IMR-90 (cell line): ENCODE data around the gene DNAJC27. TPM values are rescaled to one million over a fixed set of nuclear protein-coding genes. Genes with fewer than 3 reads are reported as not detected.

Experiments
- ATAC-seq: fragments of 200-7000 bp; cut with Tn5 transposase; 2 replicates; pipeline ENCODE4 v1.9.1; 2020; ENCODE audit warnings: low read depth, mild to moderate bottlenecking, moderate library complexity
- BruUV-seq: library from RNA; stranded (reverse); fragments of 400-500 nt; replicated peaks from 2 replicates; lab custom pipeline; 2021; lab: Mats Ljungman, UMichigan
- CTCF ChIA-PET: fragments of 300-600 bp; formaldehyde crosslinking; extraction: SDS; loops from one replicate; lab custom pipeline; 2021; ENCODE audit warnings: antibody characterized with exemption; lab: Yijun Ruan, JAX
- POLR2A ChIA-PET: fragments of 300-600 bp; sonication (Branson Sonifier 250); formaldehyde crosslinking; loops from one replicate; lab custom pipeline; 2022; ENCODE audit warnings: antibody characterized with exemption; ENCODE audit not compliant: unreplicated experiment; lab: Charles Lee
- DNase-seq: peaks from one replicate; pipeline ENCODE4 v3.0.0; 2013
- H2AFZ ChIP-seq: replicated peaks from 2 replicates; pipeline ENCODE3; 2013; ENCODE audit warnings: low read length, mild to moderate bottlenecking; ENCODE audit not compliant: poor library complexity
- H2AK5ac ChIP-seq: 2 replicates; pipeline ENCODE4 v1.6.1; 2013; ENCODE audit warnings: low read depth, low read length, inconsistent platforms
- H2AK9ac ChIP-seq: replicated peaks from 2 replicates; pipeline ENCODE3; 2013; ENCODE audit warnings: mild to moderate bottlenecking, low read depth, low read length, moderate library complexity; ENCODE audit not compliant: poor library complexity
- H2BK120ac ChIP-seq: 2 replicates; pipeline ENCODE4 v1.6.1; 2013; ENCODE audit warnings: low read depth, low read length, inconsistent platforms
- H2BK15ac ChIP-seq: 3 replicates; pipeline ENCODE4 v1.6.1; 2013; ENCODE audit warnings: low read depth, low read length, inconsistent platforms
- H2BK20ac ChIP-seq: 2 replicates; pipeline ENCODE4 v1.6.1; 2013; ENCODE audit warnings: low read depth, mild to moderate bottlenecking, inconsistent platforms, low read length, moderate library complexity
- H2BK5ac ChIP-seq: 2 replicates; pipeline ENCODE4 v1.6.1; 2013; ENCODE audit warnings: mild to moderate bottlenecking, low read depth, low read length, inconsistent platforms; ENCODE audit not compliant: poor library complexity, severe bottlenecking
- H3K14ac ChIP-seq: replicated peaks from 2 replicates; pipeline ENCODE4 v1.6.1; 2013; ENCODE audit warnings: low read depth, low read length, inconsistent platforms
- H3K18ac ChIP-seq: 2 replicates; pipeline ENCODE4 v1.6.1; 2013; ENCODE audit warnings: low read depth, low read length, control low read depth
- H3K23ac ChIP-seq: 2 replicates; pipeline ENCODE4 v1.6.1; 2013; ENCODE audit warnings: low read depth, low read length, inconsistent platforms
- H3K27ac ChIP-seq: 2 replicates; pipeline ENCODE4 v1.5.1; 2013; ENCODE audit warnings: mild to moderate bottlenecking, control low read depth, low read length; ENCODE audit not compliant: insufficient read depth
- H3K27me3 ChIP-seq: 2 replicates; pipeline ENCODE4 v1.6.1; 2013; ENCODE audit warnings: low read length; ENCODE audit not compliant: control insufficient read depth, insufficient read depth
- H3K36me3 ChIP-seq: 2 replicates; pipeline ENCODE4 v1.6.1; 2013; ENCODE audit warnings: low read length, mixed read lengths; ENCODE audit not compliant: control insufficient read depth, insufficient read depth
- H3K4ac ChIP-seq: 2 replicates; pipeline ENCODE4 v1.6.1; 2013; ENCODE audit warnings: low read depth, low read length, inconsistent platforms
- H3K4me1 ChIP-seq: 2 replicates; pipeline ENCODE4 v1.6.1; 2013; ENCODE audit warnings: low read length, mixed read lengths; ENCODE audit not compliant: control insufficient read depth, insufficient read depth
- H3K4me2 ChIP-seq: 2 replicates; pipeline ENCODE4 v1.6.1; 2013; ENCODE audit warnings: low read depth, mild to moderate bottlenecking, control low read depth, low read length, moderate library complexity
- H3K4me3 ChIP-seq: 2 replicates; pipeline ENCODE4 v1.5.1; 2013; ENCODE audit warnings: low read depth, mild to moderate bottlenecking, control low read depth, low read length, moderate library complexity; ENCODE audit not compliant: insufficient read depth
- H3K56ac ChIP-seq: 2 replicates; pipeline ENCODE4 v1.6.1; 2013; ENCODE audit warnings: low read length, inconsistent platforms; ENCODE audit not compliant: insufficient read depth; ENCODE audit errors: extremely low read depth
- H3K79me1 ChIP-seq, 2 experiments: 2 replicates each; pipeline ENCODE4 v1.6.1; 2013; ENCODE audit warnings: low read length in 2 of 2, inconsistent platforms in 1 of 2, low read depth in 1 of 2
- H3K9ac ChIP-seq: 2 replicates; pipeline ENCODE4 v1.6.1; 2013; ENCODE audit warnings: low read depth, low read length, control low read depth
- H3K9me1 ChIP-seq: 2 replicates; pipeline ENCODE4 v1.6.1; 2013; ENCODE audit warnings: low read length, inconsistent platforms; ENCODE audit not compliant: insufficient read depth
- H3K9me3 ChIP-seq: 2 replicates; pipeline ENCODE4 v1.6.1; 2013; ENCODE audit warnings: low read length; ENCODE audit not compliant: control insufficient read depth, insufficient read depth
- H4K20me1 ChIP-seq: 2 replicates; pipeline ENCODE4 v1.6.1; 2013; ENCODE audit warnings: low read length, inconsistent platforms; ENCODE audit not compliant: insufficient read depth
- H4K5ac ChIP-seq: 2 replicates; pipeline ENCODE4 v1.6.1; 2013; ENCODE audit warnings: mild to moderate bottlenecking, low read depth, low read length, control low read depth
- H4K8ac ChIP-seq, 2 experiments: 2 replicates each; pipeline ENCODE4 v1.6.1; 2013; ENCODE audit warnings: low read depth in 2 of 2, low read length in 2 of 2, control low read depth in 1 of 2, inconsistent platforms in 1 of 2
- H4K91ac ChIP-seq: 2 replicates; pipeline ENCODE4 v1.6.1; 2013; ENCODE audit warnings: low read depth, low read length, inconsistent platforms; ENCODE audit not compliant: insufficient read depth
- BHLHE40 ChIP-seq: fragments of 150-350 bp; IDR thresholded peaks from 2 replicates; pipeline ENCODE4 v1.6.1; 2016; ENCODE audit warnings: mild to moderate bottlenecking, low read depth, low read length
- CEBPB ChIP-seq: IDR thresholded peaks from 2 replicates; pipeline ENCODE4 v1.6.1; 2012; ENCODE audit warnings: low read depth, low read length, improper control_type of control experiment
- CHD1 ChIP-seq: IDR thresholded peaks from 2 replicates; pipeline ENCODE4 v1.6.1; 2012; ENCODE audit warnings: low read depth, low read length, improper control_type of control experiment
- CTCF ChIP-seq: conservative IDR thresholded peaks from 2 replicates; pipeline ENCODE4 v1.5.1; 2012; ENCODE audit warnings: mild to moderate bottlenecking, low read depth, low read length, improper control_type of control experiment
- ELK1 ChIP-seq: fragments of 150-350 bp; IDR thresholded peaks from 2 replicates; pipeline ENCODE4 v1.6.1; 2016; ENCODE audit warnings: low read depth, mild to moderate bottlenecking, low read length, moderate library complexity, borderline replicate concordance
- FOS ChIP-seq: fragments of 150-350 bp; IDR thresholded peaks from 2 replicates; pipeline ENCODE4 v1.6.1; 2016; ENCODE audit warnings: low read depth, low read length
- MAFK ChIP-seq: IDR thresholded peaks from 2 replicates; pipeline ENCODE4 v1.6.1; 2012; ENCODE audit warnings: low read depth, low read length, improper control_type of control experiment
- MAZ ChIP-seq: IDR thresholded peaks from 2 replicates; pipeline ENCODE4 v1.6.1; 2012; ENCODE audit warnings: low read depth, mild to moderate bottlenecking, low read length, improper control_type of control experiment, moderate library complexity, borderline replicate concordance
- NFE2L2 ChIP-seq: fragments of 150-350 bp; IDR thresholded peaks from 2 replicates; pipeline ENCODE4 v1.6.1; 2016; ENCODE audit warnings: low read depth, mild to moderate bottlenecking, low read length
- RAD21 ChIP-seq: IDR thresholded peaks from 2 replicates; pipeline ENCODE4 v1.6.1; 2012; ENCODE audit warnings: low read length, improper control_type of control experiment
- RCOR1 ChIP-seq: IDR thresholded peaks from 2 replicates; pipeline ENCODE4 v1.6.1; 2012; ENCODE audit warnings: mild to moderate bottlenecking, low read length, improper control_type of control experiment; ENCODE audit not compliant: insufficient replicate concordance
- RFX5 ChIP-seq: IDR thresholded peaks from 2 replicates; pipeline ENCODE4 v1.8.0; 2012; ENCODE audit warnings: low read depth, mild to moderate bottlenecking, low read length, moderate library complexity
- USF2 ChIP-seq: fragments of 150-350 bp; IDR thresholded peaks from 2 replicates; pipeline ENCODE4 v1.6.1; 2017; ENCODE audit warnings: mild to moderate bottlenecking, antibody characterized with exemption, low read length, low read depth
- WGBS, 2 experiments: methylation state at CpG; one replicate each; pipeline versions ENCODE4 v1.1.5 to v1.1.7; 2013; ENCODE audit warnings: missing lambda C conversion rate in 2 of 2; ENCODE audit not compliant: insufficient read length in 1 of 2; ENCODE audit errors: extremely low coverage in 2 of 2; 5-methylcytosine and 5-hydroxymethylcytosine counted together
- dilution Hi-C: fragments of 300-500 bp; cut with HindIII; formaldehyde crosslinking; loops from one replicate; pipeline ENCODE4 v1.14.3; 2018; ENCODE audit warnings: low sequenced_read_pairs; ENCODE audit not compliant: unreplicated experiment
- in situ Hi-C: fragments of 300-500 bp; cut with MboI; formaldehyde crosslinking; loops from 3 replicates; pipeline ENCODE4 v1.14.3; 2019; ENCODE audit warnings: low sequenced_read_pairs, inconsistent platforms, mixed read lengths
- intact Hi-C: fragments of 100-400 bp; cut with micrococcal nuclease; formaldehyde crosslinking; loops from 2 replicates; pipeline ENCODE4 v1.10.0; 2022
- polyA plus RNA-seq, 3 experiments: library from polyadenylated mRNA; depleted of rRNA; stranded (reverse); fragments of >200 nt; gene quantifications; 2 replicates each; pipeline ENCODE4 v1.2.3, GENCODE V29; 2012; ENCODE audit warnings: low replicate concordance in 1 of 3
- total RNA-seq: library from RNA; depleted of rRNA; stranded (reverse); fragments of >200 nt; gene quantifications from 2 replicates; pipeline ENCODE4 v1.2.3, GENCODE V29; 2012

DNAJC27 gene
- total and polyA plus RNA-seq, 2 of the 4 experiments (the other 2 are of a cell fraction): 1.6 to 2.0 TPM

GRCh38 chr2:24986372-24986771, 14.6 kb upstream of the DNAJC27 start:
- ChIA-PET POLR2A (no interaction called here), CTCF (interaction anchor here (1.0 kb wide), 1 partner anchor 11 kb away, joined by 3 read pairs; no protein-coding TSS in a partner anchor)
- in situ Hi-C loops: no loop called here
- no peak overlapping the region for H2AK9ac ChIP-seq
- H3K36me3 ChIP-seq: no peaks in the 10 kb centered on the region
- H3K79me1 ChIP-seq: no peaks in the 10 kb centered on the region
- H3K4me3 ChIP-seq: no peak overlapping the region
- H2BK120ac ChIP-seq: no peak overlapping the region
- ATAC-seq (no peak), DNase-seq (peak; percentile 11)
- H3K4ac ChIP-seq: no peak overlapping the region
- no peak overlapping the region for H2BK20ac ChIP-seq
- H4K5ac ChIP-seq: no peak overlapping the region
- no peak overlapping the region for H3K27ac ChIP-seq
- H3K9me3 ChIP-seq: no peaks in the 10 kb centered on the region
- no peak overlapping the region for H2BK5ac ChIP-seq
- H3K9me1 ChIP-seq: no peaks in the 10 kb centered on the region; the same call in 1 of the 2 replicates
- dilution Hi-C loops: no loop called here
- H2AK5ac ChIP-seq: no peak overlapping the region
- H3K4me1 ChIP-seq: peaks cover 1% of the 10 kb centered on the region; the same call in 1 of the 2 replicates
- no peak overlapping the region for H3K14ac ChIP-seq
- no peak overlapping the region for H3K23ac ChIP-seq
- H4K20me1 ChIP-seq: no peaks in the 10 kb centered on the region
- H2AFZ ChIP-seq: no peak overlapping the region
- H3K9ac ChIP-seq: no peak overlapping the region
- no peak overlapping the region for H3K56ac ChIP-seq
- intact Hi-C loops: no loop called here
- no peak overlapping the region for H3K4me2 ChIP-seq
- TF ChIP-seq BHLHE40 (no peak), ELK1 (no peak), CHD1 (no peak), FOS (no peak), USF2 (no peak), NFE2L2 (no peak), MAFK (no peak), CTCF (no peak), CEBPB (no peak), RAD21 (no peak), RCOR1 (no peak), RFX5 (no peak), MAZ (no peak)
- H3K18ac ChIP-seq: no peak overlapping the region
- WGBS, 2 experiments: no CpG with 5 or more reads among the region's 3 CpGs
- no peak overlapping the region for H2BK15ac ChIP-seq
- no peak overlapping the region for H4K91ac ChIP-seq
- peaks cover 10% of the 10 kb centered on the region for H3K27me3 ChIP-seq
- BruUV-seq: no TSS peak
- H4K8ac ChIP-seq: no peak overlapping the region
